Measurements from ENCODE around the gene ABCA3. TPM values are rescaled to one million over a fixed set of nuclear protein-coding genes. Genes with fewer than 3 reads are reported as not detected.

The ABCA3 gene
- total RNA-seq, 2 experiments from 2014 or later = 7.0 to 7.7 TPM

- H3K27me3 ChIP-seq (ENCODE audit: control insufficient read depth in 1 of 2, insufficient read depth in 2 of 2, low read length in 2 of 2) = no peaks in the 10 kb centered on the region
- H3K9me3 ChIP-seq (ENCODE audit: control insufficient read depth in 1 of 2, insufficient read depth in 1 of 2, low read length in 2 of 2) = no peaks in the 10 kb centered on the region
- Mint-ChIP-seq H3K36me3 (ENCODE audit: low read depth) (peaks cover 95% of the 10 kb centered on the region), H3K27me3 (no peaks in the 10 kb centered on the region), H3K9me3 (no peaks in the 10 kb centered on the region), H3K4me1 (ENCODE audit: low read depth) (no peaks in the 10 kb centered on the region), H3K4me3 (no peak overlapping the region), H3K27ac (no peak overlapping the region)
- no peak overlapping the region for H3K4me3 ChIP-seq (ENCODE audit: low read length)
- no peak overlapping the region for H3K27ac ChIP-seq (ENCODE audit: low read depth in 1 of 2, low read length in 2 of 2)
- peaks cover 69% of the 10 kb centered on the region for H3K36me3 ChIP-seq (ENCODE audit: insufficient read depth, low read length)
- intact Hi-C loops (cut with DNase I, micrococcal nuclease) = loop anchor here in 1 of 2 experiments (10.0 kb wide), 1 partner anchor 233 kb away; the partner anchor contains the start of gene NHERF2
- no peak for DNase-seq
- no peaks in the 10 kb centered on the region for H3K4me1 ChIP-seq (ENCODE audit: insufficient read depth, low read length)
- ATAC-seq (ENCODE audit: poor library complexity) = no peak
- CTCF ChIA-PET = no interaction called here
- POLR2A ChIA-PET = no interaction called here
- TF ChIP-seq, protein P1, sequence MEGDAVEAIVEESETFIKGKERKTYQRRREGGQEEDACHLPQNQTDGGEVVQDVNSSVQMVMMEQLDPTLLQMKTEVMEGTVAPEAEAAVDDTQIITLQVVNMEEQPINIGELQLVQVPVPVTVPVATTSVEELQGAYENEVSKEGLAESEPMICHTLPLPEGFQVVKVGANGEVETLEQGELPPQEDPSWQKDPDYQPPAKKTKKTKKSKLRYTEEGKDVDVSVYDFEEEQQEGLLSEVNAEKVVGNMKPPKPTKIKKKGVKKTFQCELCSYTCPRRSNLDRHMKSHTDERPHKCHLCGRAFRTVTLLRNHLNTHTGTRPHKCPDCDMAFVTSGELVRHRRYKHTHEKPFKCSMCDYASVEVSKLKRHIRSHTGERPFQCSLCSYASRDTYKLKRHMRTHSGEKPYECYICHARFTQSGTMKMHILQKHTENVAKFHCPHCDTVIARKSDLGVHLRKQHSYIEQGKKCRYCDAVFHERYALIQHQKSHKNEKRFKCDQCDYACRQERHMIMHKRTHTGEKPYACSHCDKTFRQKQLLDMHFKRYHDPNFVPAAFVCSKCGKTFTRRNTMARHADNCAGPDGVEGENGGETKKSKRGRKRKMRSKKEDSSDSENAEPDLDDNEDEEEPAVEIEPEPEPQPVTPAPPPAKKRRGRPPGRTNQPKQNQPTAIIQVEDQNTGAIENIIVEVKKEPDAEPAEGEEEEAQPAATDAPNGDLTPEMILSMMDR (IDR thresholded peaks at IDR 0.05) = no peak
Measured at GRCh38 chr16:2257726-2258125, 82.8 kb downstream of the ABCA3 start.

DNA sequence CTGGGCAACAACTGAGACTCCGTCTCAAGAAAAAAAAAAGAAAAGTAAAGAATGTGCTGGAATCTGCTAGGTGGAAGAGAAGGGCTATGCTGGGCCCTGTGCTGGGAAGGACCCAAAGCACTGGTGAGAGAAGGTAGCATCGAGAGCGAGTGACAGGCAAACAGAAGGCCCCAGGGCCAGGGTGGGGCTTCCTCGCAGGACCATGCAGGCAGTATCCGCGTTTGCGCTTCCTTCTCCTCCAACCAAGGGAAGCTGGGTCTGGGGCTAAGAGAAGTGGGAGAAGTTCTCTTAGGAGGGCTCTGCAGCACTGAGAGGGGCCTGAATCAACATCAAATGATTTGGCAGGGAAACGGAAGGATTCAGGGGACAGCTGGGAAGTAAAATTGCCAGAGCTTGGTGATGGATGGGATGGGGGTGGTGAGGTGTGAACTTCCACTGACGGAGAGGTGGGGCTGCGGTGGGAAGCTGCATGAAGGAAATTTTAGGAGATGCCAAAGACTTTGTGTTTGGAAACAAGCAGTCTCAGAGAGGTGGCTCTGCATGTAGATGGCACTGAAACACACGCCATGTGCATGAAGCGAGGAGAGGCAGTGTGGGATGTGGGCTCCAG, 83.9 kb downstream of the ABCA3 start:
- TF ChIP-seq, protein P1 (IDR thresholded peaks at IDR 0.05) = no peak
- H3K36me3 ChIP-seq (ENCODE audit: insufficient read depth, low read length) = peaks cover 58% of the 10 kb centered on the region
- H3K27me3 ChIP-seq (ENCODE audit: control insufficient read depth in 1 of 2, insufficient read depth in 2 of 2, low read length in 2 of 2) = no peaks in the 10 kb centered on the region
- ChIA-PET CTCF (interaction anchor here (0.7 kb wide), 1 partner anchor 104 kb away, joined by 3 read pairs; no protein-coding TSS in a partner anchor), POLR2A (no interaction called here)
- no peak overlapping the region for H3K27ac ChIP-seq (ENCODE audit: low read depth in 1 of 2, low read length in 2 of 2)
- H3K27ac Mint-ChIP-seq = peak overlapping the region; percentile 18
- no peaks in the 10 kb centered on the region for H3K27me3 Mint-ChIP-seq
- H3K4me3 Mint-ChIP-seq = no peak overlapping the region
- intact Hi-C loops (cut with DNase I, micrococcal nuclease) = loop anchor here in 1 of 2 experiments (10.0 kb wide), 1 partner anchor 232 kb away; the partner anchor contains the start of gene NHERF2
- no peaks in the 10 kb centered on the region for H3K9me3 ChIP-seq (ENCODE audit: control insufficient read depth in 1 of 2, insufficient read depth in 1 of 2, low read length in 2 of 2)
- H3K4me1 ChIP-seq (ENCODE audit: insufficient read depth, low read length) = peaks cover 4% of the 10 kb centered on the region
- H3K9me3 Mint-ChIP-seq = no peaks in the 10 kb centered on the region
- H3K4me3 ChIP-seq (ENCODE audit: low read length) = no peak overlapping the region
- H3K4me1 Mint-ChIP-seq (ENCODE audit: low read depth) = peaks cover 4% of the 10 kb centered on the region
- DNase-seq = no peak
- no peak for ATAC-seq (ENCODE audit: poor library complexity)
- peaks cover 91% of the 10 kb centered on the region for H3K36me3 Mint-ChIP-seq (ENCODE audit: low read depth)

DNA sequence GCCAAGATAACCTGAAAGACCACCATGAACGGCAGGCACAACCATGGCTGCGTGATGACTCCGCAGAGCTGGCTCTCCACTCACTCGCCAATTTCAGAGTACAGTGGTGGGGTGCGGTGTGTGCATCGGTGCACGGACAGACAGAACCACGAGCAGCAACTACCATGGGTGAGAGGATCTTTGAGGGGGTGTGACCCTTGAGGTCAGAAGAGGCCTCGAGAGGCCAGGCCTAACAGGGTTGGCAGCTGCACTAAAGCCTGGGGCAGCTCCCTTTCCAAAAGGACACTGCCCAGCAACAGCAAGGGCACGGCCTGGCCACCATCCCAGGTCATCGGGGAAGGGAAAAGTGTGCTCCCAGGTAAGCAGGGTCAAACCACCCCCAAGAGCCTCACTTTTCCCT, 87.2 kb downstream of the ABCA3 start:
- Mint-ChIP-seq H3K27me3 (no peaks in the 10 kb centered on the region), H3K36me3 (ENCODE audit: low read depth) (peaks cover 66% of the 10 kb centered on the region), H3K27ac (peak overlapping the region; percentile 93), H3K9me3 (no peaks in the 10 kb centered on the region), H3K4me3 (peak overlapping the region; percentile 65), H3K4me1 (ENCODE audit: low read depth) (peaks cover 11% of the 10 kb centered on the region)
- no peak overlapping the region for H3K4me3 ChIP-seq (ENCODE audit: low read length)
- intact Hi-C loops (cut with DNase I, micrococcal nuclease) = loop anchor here (2.0 to 10.0 kb wide), 3 partner anchors 46 to 228 kb away; partner anchors contain the start of genes MLST8 (in 1 of the 2) and NHERF2 (in 1 of the 2)
- ATAC-seq (ENCODE audit: poor library complexity) (no peak), DNase-seq (no peak)
- peaks cover 19% of the 10 kb centered on the region for H3K4me1 ChIP-seq (ENCODE audit: insufficient read depth, low read length)
- H3K27ac ChIP-seq (ENCODE audit: low read depth in 1 of 2, low read length in 2 of 2) = no peak overlapping the region
- CTCF ChIA-PET = no interaction called here
- POLR2A ChIA-PET = interaction anchor here (0.6 to 1.0 kb wide), 2 partner anchors 206 to 843 kb away, joined by 3 to 4 read pairs; partner anchors contain the start of gene TEDC2
- no peaks in the 10 kb centered on the region for H3K27me3 ChIP-seq (ENCODE audit: control insufficient read depth in 1 of 2, insufficient read depth in 2 of 2, low read length in 2 of 2)
- TF ChIP-seq, protein P1 (IDR thresholded peaks at IDR 0.05) = no peak
- peaks cover 36% of the 10 kb centered on the region for H3K36me3 ChIP-seq (ENCODE audit: insufficient read depth, low read length)
- H3K9me3 ChIP-seq (ENCODE audit: control insufficient read depth in 1 of 2, insufficient read depth in 1 of 2, low read length in 2 of 2) = no peaks in the 10 kb centered on the region
